Neuronal stem cell (in vitro differentiated cells): ENCODE results near the gene BCAR1.
"Not testable (repeated sequence)": the region's sequence is repeated elsewhere in the genome, so short reads cannot be mapped to it uniquely, and the experiment has no call there.

Source experiments
- DNase-seq: peaks from one replicate; pipeline ENCODE4 v3.0.0-alpha.2; 2013; ENCODE audit warnings: low spot score
- H2AFZ ChIP-seq: one replicate; pipeline ENCODE4 v1.6.1; 2013; ENCODE audit warnings: mild to moderate bottlenecking, low read length, inconsistent platforms
- H2AK5ac ChIP-seq: 2 replicates; pipeline ENCODE4 v1.6.1; 2013; ENCODE audit warnings: low read depth, mild to moderate bottlenecking, inconsistent platforms, low read length, moderate library complexity, mixed read lengths
- H2BK120ac ChIP-seq: 2 replicates; pipeline ENCODE4 v1.6.1; 2013; ENCODE audit warnings: low read depth, mild to moderate bottlenecking, inconsistent platforms, low read length, moderate library complexity, mixed read lengths
- H2BK12ac ChIP-seq: one replicate; pipeline ENCODE4 v1.6.1; 2013; ENCODE audit warnings: low read length, inconsistent platforms
- H2BK15ac ChIP-seq: 2 replicates; pipeline ENCODE4 v1.6.1; 2013; ENCODE audit warnings: mild to moderate bottlenecking, low read length, inconsistent platforms, mixed read lengths
- H2BK5ac ChIP-seq: one replicate; pipeline ENCODE4 v1.6.1; 2013; ENCODE audit warnings: inconsistent platforms, mild to moderate bottlenecking, low read length, moderate library complexity
- H3K14ac ChIP-seq: one replicate; pipeline ENCODE4 v1.6.1; 2013; ENCODE audit warnings: low read length, inconsistent platforms
- H3K18ac ChIP-seq: 2 replicates; pipeline ENCODE4 v1.6.1; 2013; ENCODE audit warnings: low read length, inconsistent platforms
- H3K23ac ChIP-seq: 2 replicates; pipeline ENCODE4 v1.6.1; 2013; ENCODE audit warnings: low read depth, mild to moderate bottlenecking, mixed read lengths, low read length, inconsistent platforms; ENCODE audit not compliant: poor library complexity
- H3K27ac ChIP-seq: replicated peaks from 3 replicates; pipeline ENCODE4 v1.5.1; 2013; ENCODE audit warnings: low read length, inconsistent platforms
- H3K27me3 ChIP-seq, 3 experiments: 2 replicates each; pipeline ENCODE4 v1.6.1; 2013; ENCODE audit warnings: low read length in 3 of 3, mild to moderate bottlenecking in 2 of 3, inconsistent platforms in 1 of 3, low read depth in 1 of 3, mixed read lengths in 1 of 3, moderate library complexity in 1 of 3; ENCODE audit not compliant: control insufficient read depth in 3 of 3, insufficient read depth in 3 of 3
- H3K36me3 ChIP-seq, 2 donors: replicated peaks in 1 of 2; 2 replicates each; pipeline ENCODE4 v1.6.1; 2013; ENCODE audit warnings: low read length in 2 of 2; ENCODE audit not compliant: control insufficient read depth in 2 of 2, insufficient read depth in 2 of 2
- H3K4ac ChIP-seq: 2 replicates; pipeline ENCODE4 v1.6.1; 2013; ENCODE audit warnings: inconsistent platforms, mild to moderate bottlenecking, low read length, moderate library complexity
- H3K4me1 ChIP-seq, 2 donors: 1 replicate in 1 of 2; 2 replicates in 1 of 2; pipeline ENCODE4 v1.6.1; 2013; ENCODE audit warnings: low read length in 2 of 2, low read depth in 1 of 2; ENCODE audit not compliant: control insufficient read depth in 2 of 2, insufficient read depth in 1 of 2
- H3K4me2 ChIP-seq: one replicate; pipeline ENCODE4 v1.6.1; 2013; ENCODE audit warnings: mild to moderate bottlenecking, low read length, inconsistent platforms; ENCODE audit not compliant: insufficient read depth, poor library complexity, severe bottlenecking
- H3K4me3 ChIP-seq, 2 donors: 2 replicates each; pipeline ENCODE4 v1.5.1; 2013; ENCODE audit warnings: low read length in 2 of 2, mild to moderate bottlenecking in 2 of 2, inconsistent platforms in 1 of 2, moderate library complexity in 1 of 2
- H3K79me1 ChIP-seq: one replicate; pipeline ENCODE4 v1.6.1; 2013; ENCODE audit warnings: low read depth, mild to moderate bottlenecking, inconsistent platforms, low read length, moderate library complexity
- H3K9ac ChIP-seq: one replicate; pipeline ENCODE4 v1.6.1; 2013; ENCODE audit warnings: mild to moderate bottlenecking, low read depth, low read length, inconsistent platforms; ENCODE audit not compliant: poor library complexity
- H3K9me3 ChIP-seq, 2 donors: replicated peaks in 1 of 2; 2 replicates each; pipeline versions ENCODE3 to v1.6.1; 2013; ENCODE audit warnings: low read length in 2 of 2, mild to moderate bottlenecking in 2 of 2, inconsistent platforms in 1 of 2, low read depth in 1 of 2, mixed read lengths in 1 of 2, moderate library complexity in 1 of 2; ENCODE audit not compliant: control insufficient read depth in 2 of 2, insufficient read depth in 1 of 2
- H4K8ac ChIP-seq: one replicate; pipeline ENCODE4 v1.6.1; 2013; ENCODE audit warnings: low read depth, mild to moderate bottlenecking, inconsistent platforms, low read length, moderate library complexity
- H4K91ac ChIP-seq: one replicate; pipeline ENCODE4 v1.6.1; 2013; ENCODE audit warnings: low read length, low read depth, mild to moderate bottlenecking, inconsistent platforms; ENCODE audit not compliant: poor library complexity
- WGBS, 2 donors: extraction: QIAGEN DNeasy Blood & Tissue Kit; methylation state at CpG; one replicate each; pipeline ENCODE4 v1.1.7; 2013; ENCODE audit warnings: missing lambda C conversion rate in 2 of 2, mixed read lengths in 1 of 2; ENCODE audit not compliant: insufficient read length in 2 of 2, insufficient replicate concordance in 1 of 2; ENCODE audit errors: extremely low coverage in 2 of 2; 5-methylcytosine and 5-hydroxymethylcytosine counted together

BCAR1 gene

GRCh38 chr16:75207831-75208230, 43.6 kb downstream of the BCAR1 start:
- no CpG with 5 or more reads among the region's 11 CpGs for WGBS, 2 donors
- peak overlapping the region; percentile 35 for H3K18ac ChIP-seq
- no peaks in the 10 kb centered on the region for H3K79me1 ChIP-seq
- no peak overlapping the region for H3K27ac ChIP-seq
- no peak overlapping the region for H4K8ac ChIP-seq
- no peak overlapping the region for H2BK12ac ChIP-seq
- H3K9ac ChIP-seq = no peak overlapping the region
- H2AK5ac ChIP-seq = no peak overlapping the region
- no peaks in the 10 kb centered on the region for H3K9me3 ChIP-seq
- H2AFZ ChIP-seq = no peak overlapping the region
- no peak overlapping the region for H2BK120ac ChIP-seq
- H3K27me3 ChIP-seq = peaks cover 0 to 6% (median 0%) of the 10 kb centered on the region in 3 experiments
- peak overlapping the region; percentile 75 for H2BK15ac ChIP-seq
- peaks cover 0 to 5% of the 10 kb centered on the region in 2 donors for H3K4me1 ChIP-seq
- H3K4ac ChIP-seq = peak overlapping the region; percentile 23
- H4K91ac ChIP-seq = no peak overlapping the region
- no peak for DNase-seq
- H3K23ac ChIP-seq = no peak overlapping the region
- no peaks in the 10 kb centered on the region for H3K36me3 ChIP-seq
- no peak overlapping the region for H3K4me2 ChIP-seq
- peak overlapping the region; percentile 56 for H3K14ac ChIP-seq
- H3K4me3 ChIP-seq = no peak overlapping the region
- H2BK5ac ChIP-seq = no peak overlapping the region

GRCh38 chr16:75206749-75207451, 44.5 kb downstream of the BCAR1 start, which contains the start of gene CTRB2:
Gene CTRB2 (minus strand): TSS chr16:75207161. CDS start chr16:75207141, 20 bp downstream.
- Histone ChIP-seq H3K4me2 (no peak within 1 kb of the TSS), H3K27me3 (peaks cover 0 to 6% (median 0%) of the 10 kb centered on the region in 3 experiments), H3K18ac (peak within 1 kb of the TSS; percentile 64), H2AK5ac (peak within 1 kb of the TSS; percentile 70), H3K79me1 (no peaks in the 10 kb centered on the region), H3K27ac (no peak within 1 kb of the TSS), H2AFZ (no peak within 1 kb of the TSS), H2BK15ac (peak within 1 kb of the TSS; percentile 75), H3K36me3 (no peaks in the 10 kb centered on the region), H3K9me3 (no peaks in the 10 kb centered on the region), H4K91ac (no peak within 1 kb of the TSS), H2BK5ac (peak within 1 kb of the TSS; percentile 53), H2BK120ac (no peak within 1 kb of the TSS), H3K4ac (peak within 1 kb of the TSS; percentile 23), H3K4me3 (no peak within 1 kb of the TSS), H3K9ac (no peak within 1 kb of the TSS), H4K8ac (no peak within 1 kb of the TSS), H3K23ac (peak within 1 kb of the TSS; percentile 75), H2BK12ac (no peak within 1 kb of the TSS), H3K14ac (peak within 1 kb of the TSS; percentile 56), H3K4me1 (peaks cover 0 to 3% of the 10 kb centered on the region in 2 donors)
- WGBS, 2 donors = no CpG with 5 or more reads among the region's 24 CpGs
- DNase-seq = no peak

- H3K4me3 ChIP-seq, H3K36me3 ChIP-seq, H3K27me3 ChIP-seq, H2BK12ac ChIP-seq, H3K9me3 ChIP-seq, H4K8ac ChIP-seq, H3K4ac ChIP-seq, H2BK15ac ChIP-seq, DNase-seq, H3K4me2 ChIP-seq, H2AK5ac ChIP-seq, H2AFZ ChIP-seq, H2BK120ac ChIP-seq, H3K27ac ChIP-seq, H4K91ac ChIP-seq, H3K4me1 ChIP-seq, H3K9ac ChIP-seq, H3K79me1 ChIP-seq: not testable (repeated sequence)
- no CpG with 5 or more reads among the region's 25 CpGs for WGBS, 2 donors
- H3K14ac ChIP-seq = peak overlapping the region; percentile 17
- H3K23ac ChIP-seq = peak overlapping the region; percentile 75
- peak overlapping the region; percentile 53 for H2BK5ac ChIP-seq
- H3K18ac ChIP-seq = peak overlapping the region; percentile 64
Observed at GRCh38 chr16:75205961-75206748, 45.3 kb downstream of the BCAR1 start.

- not testable (repeated sequence) for H3K4me3 ChIP-seq, H2AFZ ChIP-seq, H3K27ac ChIP-seq, H2BK12ac ChIP-seq, H4K91ac ChIP-seq, H3K18ac ChIP-seq, H2BK15ac ChIP-seq, DNase-seq, H2BK5ac ChIP-seq, H3K4me2 ChIP-seq, H3K4ac ChIP-seq, H3K36me3 ChIP-seq, H3K14ac ChIP-seq, H3K23ac ChIP-seq, H3K4me1 ChIP-seq, H4K8ac ChIP-seq, H3K9me3 ChIP-seq, H3K27me3 ChIP-seq, H3K79me1 ChIP-seq, H3K9ac ChIP-seq, H2BK120ac ChIP-seq, H2AK5ac ChIP-seq
- no CpG with 5 or more reads among the region's 19 CpGs for WGBS, 2 donors
Observed at GRCh38 chr16:75205438-75205837, 46.0 kb downstream of the BCAR1 start.
